NCI-H2107 treated with DMSO at 0.1 percent for 48 hours (cell line): Measurements from ENCODE around the gene MYEF2.
A peak's percentile ranks its signal among the peaks of the same experiment; 100 is the strongest.

Source experiments
- DNase-seq: peaks from one replicate; lab custom pipeline; 2025; ENCODE audit not compliant: unreplicated experiment; lab: John Stamatoyannopoulos, UW

The MYEF2 gene

GRCh38 chr15:48087844-48088243, 90.3 kb downstream of the MYEF2 start:
- no peak for DNase-seq

GRCh38 chr15:48086576-48086975, 91.5 kb downstream of the MYEF2 start:
- DNase-seq: no peak

- no peak for DNase-seq
These were observed 92.0 kb downstream of the MYEF2 start for GRCh38 chr15:48086133-48086532.

- DNase-seq: no peak
These were observed 92.5 kb downstream of the MYEF2 start for GRCh38 chr15:48085591-48085930.

- peak; percentile 41 for DNase-seq
These were observed 93.1 kb downstream of the MYEF2 start for GRCh38 chr15:48084759-48085590.
